ENCODE data around the gene DNAL4. TPM values are rescaled to one million over a fixed set of nuclear protein-coding genes. Genes with fewer than 3 reads are reported as not detected.
A peak's percentile ranks its signal among the peaks of the same experiment; 100 is the strongest.

Gene DNAL4
- polyA plus RNA-seq, 1 experiment: 12.6 TPM

GRCh38 chr22:38824585-38824984 lies 30.6 kb upstream of the DNAL4 start:
- Histone ChIP-seq H3K27me3 (ENCODE audit: control insufficient read depth, insufficient read depth, low read length) (peaks cover 3% of the 10 kb centered on the region), H3K27ac (ENCODE audit: low read depth, low read length) (no peak overlapping the region), H3K9me3 (ENCODE audit: control insufficient read depth, insufficient read depth, low read length) (peaks cover 4% of the 10 kb centered on the region), H3K4me3 (ENCODE audit: low read depth, low read length) (no peak overlapping the region)
- CTCF ChIA-PET: interaction anchor here (0.8 to 1.2 kb wide), 2 partner anchors 10 to 14 kb away, joined by 3 read pairs; no protein-coding TSS in a partner anchor
- peak; percentile 38 for DNase-seq (ENCODE audit: low read depth, low spot score)
- POLR2A ChIA-PET: no interaction called here
- TF ChIP-seq, protein P1, sequence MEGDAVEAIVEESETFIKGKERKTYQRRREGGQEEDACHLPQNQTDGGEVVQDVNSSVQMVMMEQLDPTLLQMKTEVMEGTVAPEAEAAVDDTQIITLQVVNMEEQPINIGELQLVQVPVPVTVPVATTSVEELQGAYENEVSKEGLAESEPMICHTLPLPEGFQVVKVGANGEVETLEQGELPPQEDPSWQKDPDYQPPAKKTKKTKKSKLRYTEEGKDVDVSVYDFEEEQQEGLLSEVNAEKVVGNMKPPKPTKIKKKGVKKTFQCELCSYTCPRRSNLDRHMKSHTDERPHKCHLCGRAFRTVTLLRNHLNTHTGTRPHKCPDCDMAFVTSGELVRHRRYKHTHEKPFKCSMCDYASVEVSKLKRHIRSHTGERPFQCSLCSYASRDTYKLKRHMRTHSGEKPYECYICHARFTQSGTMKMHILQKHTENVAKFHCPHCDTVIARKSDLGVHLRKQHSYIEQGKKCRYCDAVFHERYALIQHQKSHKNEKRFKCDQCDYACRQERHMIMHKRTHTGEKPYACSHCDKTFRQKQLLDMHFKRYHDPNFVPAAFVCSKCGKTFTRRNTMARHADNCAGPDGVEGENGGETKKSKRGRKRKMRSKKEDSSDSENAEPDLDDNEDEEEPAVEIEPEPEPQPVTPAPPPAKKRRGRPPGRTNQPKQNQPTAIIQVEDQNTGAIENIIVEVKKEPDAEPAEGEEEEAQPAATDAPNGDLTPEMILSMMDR (IDR thresholded peaks at IDR 0.05; ENCODE audit: low read depth, low read length): peak; percentile 74

GRCh38 chr22:38823637-38824036 lies 29.7 kb upstream of the DNAL4 start:
- H3K4me3 ChIP-seq (ENCODE audit: low read depth, low read length): no peak overlapping the region
- ChIA-PET POLR2A (no interaction called here), CTCF (interaction anchor here (0.6 kb wide), 1 partner anchor 75 kb away, joined by 4 read pairs; no protein-coding TSS in a partner anchor)
- DNase-seq (ENCODE audit: low read depth, low spot score): no peak
- peaks cover 8% of the 10 kb centered on the region for H3K27me3 ChIP-seq (ENCODE audit: control insufficient read depth, insufficient read depth, low read length)
- peaks cover 2% of the 10 kb centered on the region for H3K9me3 ChIP-seq (ENCODE audit: control insufficient read depth, insufficient read depth, low read length)
- TF ChIP-seq, protein P1 (IDR thresholded peaks at IDR 0.05; ENCODE audit: low read depth, low read length): no peak
- H3K27ac ChIP-seq (ENCODE audit: low read depth, low read length): no peak overlapping the region

- H3K27ac ChIP-seq (ENCODE audit: low read depth, low read length): no peak overlapping the region
- no peak overlapping the region for H3K4me3 ChIP-seq (ENCODE audit: low read depth, low read length)
- no peaks in the 10 kb centered on the region; the same call in 1 of the 2 replicates for H3K9me3 ChIP-seq (ENCODE audit: control insufficient read depth, insufficient read depth, low read length)
- ChIA-PET CTCF (no interaction called here), POLR2A (no interaction called here)
- no peak for DNase-seq (ENCODE audit: low read depth, low spot score)
- TF ChIP-seq, protein P1 (IDR thresholded peaks at IDR 0.05; ENCODE audit: low read depth, low read length): no peak
- H3K27me3 ChIP-seq (ENCODE audit: control insufficient read depth, insufficient read depth, low read length): peaks cover 9% of the 10 kb centered on the region
Observed at GRCh38 chr22:38823076-38823475, 29.1 kb upstream of the DNAL4 start.

DNA sequence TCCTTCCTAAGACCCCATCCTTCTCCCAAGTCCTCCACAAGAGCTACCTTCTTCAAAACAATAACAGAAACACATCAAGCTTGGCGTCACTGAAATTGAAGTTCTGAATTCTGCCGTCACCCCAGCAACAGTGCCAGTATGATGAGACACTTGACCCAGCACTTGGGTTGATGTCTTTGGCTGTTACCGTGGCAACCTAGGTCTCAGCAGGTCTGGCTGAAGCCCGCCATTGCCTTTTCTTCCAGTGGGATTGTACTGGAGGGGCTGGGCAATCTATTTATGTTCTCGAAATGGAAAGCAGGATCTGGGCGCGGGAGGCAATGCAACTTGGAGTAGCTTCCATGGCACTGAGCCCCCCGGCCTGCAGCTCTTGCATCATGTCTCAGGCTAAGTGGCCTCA lies 26.1 kb upstream of the DNAL4 start:
- DNase-seq (ENCODE audit: low read depth, low spot score): no peak
- POLR2A ChIA-PET: no interaction called here

DNA sequence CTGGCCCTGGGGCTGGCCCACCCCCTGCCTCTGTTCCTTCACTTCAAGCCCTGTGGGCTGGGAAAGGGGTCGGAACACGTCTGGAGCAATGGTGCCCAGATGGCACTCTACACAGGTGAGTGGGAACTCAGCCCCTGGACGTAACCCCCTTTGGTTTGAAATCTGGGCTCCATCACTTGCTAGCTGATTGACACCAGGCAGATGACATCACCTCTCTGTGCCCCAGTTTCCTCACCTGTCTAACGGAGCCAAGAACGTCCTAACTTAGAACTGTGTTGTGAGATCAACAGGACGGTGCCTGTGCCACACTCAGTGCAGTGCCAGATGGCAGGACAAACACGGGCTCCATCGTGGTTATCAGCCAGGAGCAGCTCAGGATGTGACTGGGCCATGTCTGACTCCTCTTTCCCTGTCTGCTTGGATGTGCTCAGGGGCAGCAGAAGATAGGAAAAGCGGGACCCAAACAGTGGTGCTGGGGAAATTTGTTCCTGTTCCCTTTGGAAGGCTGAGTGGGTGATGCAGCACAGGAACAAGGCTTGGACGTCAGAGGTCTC lies 25.5 kb upstream of the DNAL4 start:
- POLR2A ChIA-PET: no interaction called here
- no peak overlapping the region for H3K27ac ChIP-seq (ENCODE audit: low read depth, low read length)
- H3K27me3 ChIP-seq (ENCODE audit: control insufficient read depth, insufficient read depth, low read length): peaks cover 24% of the 10 kb centered on the region
- no peak for DNase-seq (ENCODE audit: low read depth, low spot score)
- CTCF ChIA-PET: interaction anchor here (2.4 kb wide), 1 partner anchor 51 kb away, joined by 8 read pairs; no protein-coding TSS in a partner anchor
- no peaks in the 10 kb centered on the region for H3K9me3 ChIP-seq (ENCODE audit: control insufficient read depth, insufficient read depth, low read length)
- H3K4me3 ChIP-seq (ENCODE audit: low read depth, low read length): no peak overlapping the region
- TF ChIP-seq, protein P1 (IDR thresholded peaks at IDR 0.05; ENCODE audit: low read depth, low read length): no peak

More for the DNA sequence above, 26.1 kb upstream of the DNAL4 start:
- Histone ChIP-seq H3K27me3 (ENCODE audit: control insufficient read depth, insufficient read depth, low read length) (peaks cover 18% of the 10 kb centered on the region), H3K27ac (ENCODE audit: low read depth, low read length) (no peak overlapping the region), H3K4me3 (ENCODE audit: low read depth, low read length) (no peak overlapping the region), H3K9me3 (ENCODE audit: control insufficient read depth, insufficient read depth, low read length) (no peaks in the 10 kb centered on the region)
- TF ChIP-seq, protein P1 (IDR thresholded peaks at IDR 0.05; ENCODE audit: low read depth, low read length): no peak
- CTCF ChIA-PET: interaction anchor here (2.4 kb wide), 1 partner anchor 51 kb away, joined by 8 read pairs; no protein-coding TSS in a partner anchor
